Sigmoid colon (tissue), 4 donors: ENCODE results near the gene SERPINA4.

ENCODE experiments used
- EP300 ChIP-seq, 4 donors: sonication (generic); formaldehyde crosslinking; IDR thresholded peaks; one replicate each; pipeline ENCODE4 v1.6.1; 2017; ENCODE audit warnings: antibody characterized with exemption in 4 of 4
- POLR2A ChIP-seq, 2 donors: fragments of 450-650 bp; IDR thresholded peaks; one replicate each; pipeline ENCODE4 v1.6.1; 2016; ENCODE audit warnings: antibody characterized with exemption in 2 of 2, mild to moderate bottlenecking in 2 of 2, moderate library complexity in 2 of 2
- TF ChIP-seq, protein P1 (sequence below), 4 experiments: fragments of 450-650 bp in 3 of 4; fragments of 200-600 bp in 1 of 4; IDR thresholded peaks; one replicate each; pipeline ENCODE4 v1.5.1; 2016 to 2019; ENCODE audit warnings: antibody characterized with exemption in 4 of 4, mild to moderate bottlenecking in 3 of 4, moderate library complexity in 2 of 4

DNA sequence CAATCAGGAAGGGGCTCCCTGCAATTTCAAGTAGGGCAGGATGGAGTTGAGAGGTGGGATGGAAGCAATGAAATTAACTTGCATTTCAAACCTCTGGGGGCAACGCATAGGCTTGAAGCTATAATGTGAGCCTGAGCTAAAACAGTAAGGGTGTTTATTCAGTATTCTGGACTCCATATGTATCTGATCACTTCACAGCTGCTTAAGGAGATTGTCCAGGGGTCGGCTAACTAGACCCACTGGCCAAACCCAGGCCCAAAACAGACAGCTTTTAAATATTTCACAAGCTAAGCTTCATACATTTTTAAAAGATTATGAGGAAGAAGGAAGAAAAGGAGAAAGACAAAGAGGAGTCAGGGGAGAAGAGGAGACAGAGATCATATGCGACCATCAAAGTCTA lies 44.1 kb downstream of the SERPINA4 start:
- TF ChIP-seq, protein P1, sequence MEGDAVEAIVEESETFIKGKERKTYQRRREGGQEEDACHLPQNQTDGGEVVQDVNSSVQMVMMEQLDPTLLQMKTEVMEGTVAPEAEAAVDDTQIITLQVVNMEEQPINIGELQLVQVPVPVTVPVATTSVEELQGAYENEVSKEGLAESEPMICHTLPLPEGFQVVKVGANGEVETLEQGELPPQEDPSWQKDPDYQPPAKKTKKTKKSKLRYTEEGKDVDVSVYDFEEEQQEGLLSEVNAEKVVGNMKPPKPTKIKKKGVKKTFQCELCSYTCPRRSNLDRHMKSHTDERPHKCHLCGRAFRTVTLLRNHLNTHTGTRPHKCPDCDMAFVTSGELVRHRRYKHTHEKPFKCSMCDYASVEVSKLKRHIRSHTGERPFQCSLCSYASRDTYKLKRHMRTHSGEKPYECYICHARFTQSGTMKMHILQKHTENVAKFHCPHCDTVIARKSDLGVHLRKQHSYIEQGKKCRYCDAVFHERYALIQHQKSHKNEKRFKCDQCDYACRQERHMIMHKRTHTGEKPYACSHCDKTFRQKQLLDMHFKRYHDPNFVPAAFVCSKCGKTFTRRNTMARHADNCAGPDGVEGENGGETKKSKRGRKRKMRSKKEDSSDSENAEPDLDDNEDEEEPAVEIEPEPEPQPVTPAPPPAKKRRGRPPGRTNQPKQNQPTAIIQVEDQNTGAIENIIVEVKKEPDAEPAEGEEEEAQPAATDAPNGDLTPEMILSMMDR (IDR thresholded peaks at IDR 0.05), result no peak
- no peak for TF ChIP-seq EP300 (IDR thresholded peaks at IDR 0.05)
- no peak for TF ChIP-seq POLR2A (IDR thresholded peaks at IDR 0.05)
